ENCODE data around the gene TPRG1. TPM values are rescaled to one million over a fixed set of nuclear protein-coding genes. Genes with fewer than 3 reads are reported as not detected.

The TPRG1 gene
- total RNA-seq, 3 donors from 2014 or later, result 1.4 to 3.2 (median 2.2) TPM

GRCh38 chr3:189334064-189334920, 162.5 kb downstream of the TPRG1 start:
- H3K9me3 ChIP-seq, result no peaks in the 10 kb centered on the region
- peak; percentile 91 for ATAC-seq
- no peaks in the 10 kb centered on the region for H3K36me3 ChIP-seq (ENCODE audit: low read depth)
- intact Hi-C loops (cut with DNase I, micrococcal nuclease), result no loop called here
- DNase-seq, result no peak
- no peak overlapping the region for H3K4me3 ChIP-seq
- no peak for TF ChIP-seq CTCF (IDR thresholded peaks at IDR 0.05)
- H3K4me1 ChIP-seq (ENCODE audit: low read depth), result no peaks in the 10 kb centered on the region

GRCh38 chr3:189337673-189338091, 165.9 kb downstream of the TPRG1 start:
- no peak for TF ChIP-seq CTCF (IDR thresholded peaks at IDR 0.05)
- intact Hi-C loops (cut with DNase I, micrococcal nuclease), result no loop called here
- H3K4me1 ChIP-seq (ENCODE audit: low read depth), result no peaks in the 10 kb centered on the region
- DNase-seq (no peak), ATAC-seq (no peak)
- no peaks in the 10 kb centered on the region for H3K9me3 ChIP-seq
- H3K4me3 ChIP-seq, result no peak overlapping the region
- H3K36me3 ChIP-seq (ENCODE audit: low read depth), result no peaks in the 10 kb centered on the region

GRCh38 chr3:189338366-189338765, 166.6 kb downstream of the TPRG1 start:
- no peak for TF ChIP-seq CTCF (IDR thresholded peaks at IDR 0.05)
- intact Hi-C loops (cut with DNase I, micrococcal nuclease), result no loop called here
- H3K4me3 ChIP-seq, result no peak overlapping the region
- no peaks in the 10 kb centered on the region for H3K4me1 ChIP-seq (ENCODE audit: low read depth)
- DNase-seq, result no peak
- H3K9me3 ChIP-seq, result no peaks in the 10 kb centered on the region
- ATAC-seq, result no peak
- no peaks in the 10 kb centered on the region for H3K36me3 ChIP-seq (ENCODE audit: low read depth)

GRCh38 chr3:189339996-189340395, 168.2 kb downstream of the TPRG1 start:
- no peaks in the 10 kb centered on the region for H3K9me3 ChIP-seq
- ATAC-seq, result no peak
- TF ChIP-seq CTCF (IDR thresholded peaks at IDR 0.05), result no peak

GRCh38 chr3:189340680-189341460, 169.1 kb downstream of the TPRG1 start:
- H3K9me3 ChIP-seq, result no peaks in the 10 kb centered on the region
- DNase-seq (no peak), ATAC-seq (peak; percentile 34)
- no peak overlapping the region for H3K4me3 ChIP-seq
- no peak for TF ChIP-seq CTCF (IDR thresholded peaks at IDR 0.05)
- intact Hi-C loops (cut with DNase I, micrococcal nuclease), result no loop called here
- H3K36me3 ChIP-seq (ENCODE audit: low read depth), result no peaks in the 10 kb centered on the region
- no peaks in the 10 kb centered on the region for H3K4me1 ChIP-seq (ENCODE audit: low read depth)

More at GRCh38 chr3:189339996-189340395, 168.2 kb downstream of the TPRG1 start:
- Histone ChIP-seq H3K4me3 (no peak overlapping the region), H3K36me3 (ENCODE audit: low read depth) (no peaks in the 10 kb centered on the region), H3K4me1 (ENCODE audit: low read depth) (no peaks in the 10 kb centered on the region)
- DNase-seq, result no peak
- intact Hi-C loops (cut with DNase I, micrococcal nuclease), result no loop called here
